Activated CD8-positive, alpha-beta memory T cell treated with anti-CD3 and anti-CD28 coated beads for 4 hours (primary cell): ENCODE data around the gene PDE1A.

Source experiments
- DNase-seq, 2 donors: peaks; one replicate each; pipeline ENCODE4 v3.0.0-alpha.2; 2020; ENCODE audit warnings: low read depth in 2 of 2

Gene PDE1A

GRCh38 chr2:182267971-182268370 lies 158.9 kb downstream of the PDE1A start:
- no peak for DNase-seq

GRCh38 chr2:182266909-182267308 lies 159.9 kb downstream of the PDE1A start:
- DNase-seq, result no peak

GRCh38 chr2:182265718-182266117 lies 161.1 kb downstream of the PDE1A start:
- DNase-seq, result no peak

GRCh38 chr2:182261860-182262387 lies 164.9 kb downstream of the PDE1A start:
- DNase-seq, result no peak

- DNase-seq, result no peak
These were observed 167.1 kb downstream of the PDE1A start for GRCh38 chr2:182259629-182260150.

- DNase-seq, result no peak
These were observed 174.3 kb downstream of the PDE1A start for GRCh38 chr2:182252534-182252933.

- DNase-seq, result no peak
These were observed 177.9 kb downstream of the PDE1A start for GRCh38 chr2:182248898-182249297.

- DNase-seq, result no peak
These were observed 178.5 kb downstream of the PDE1A start for GRCh38 chr2:182248362-182248761.

- DNase-seq, result no peak
These were observed 179.0 kb downstream of the PDE1A start for GRCh38 chr2:182247831-182248230.

GRCh38 chr2:182245963-182246362 lies 180.9 kb downstream of the PDE1A start:
- DNase-seq, result no peak

- no peak for DNase-seq
These were observed 184.2 kb downstream of the PDE1A start for GRCh38 chr2:182242609-182243008.

GRCh38 chr2:182241936-182242335 lies 184.9 kb downstream of the PDE1A start:
- no peak for DNase-seq

GRCh38 chr2:182240862-182241371 lies 185.9 kb downstream of the PDE1A start:
- DNase-seq, result no peak

GRCh38 chr2:182230561-182230960 lies 196.3 kb downstream of the PDE1A start:
- no peak for DNase-seq

GRCh38 chr2:182229297-182229696 lies 197.5 kb downstream of the PDE1A start:
- DNase-seq, result no peak

- no peak for DNase-seq
These were observed 198.1 kb downstream of the PDE1A start for GRCh38 chr2:182228741-182229140.

- no peak for DNase-seq
These were observed 198.8 kb downstream of the PDE1A start for GRCh38 chr2:182228073-182228473.

GRCh38 chr2:182226807-182227206 lies 200.0 kb downstream of the PDE1A start:
- DNase-seq, result no peak

- DNase-seq, result no peak
These were observed 202.2 kb downstream of the PDE1A start for GRCh38 chr2:182224669-182225068.

- no peak for DNase-seq
These were observed 205.8 kb downstream of the PDE1A start for GRCh38 chr2:182220998-182221397.

- DNase-seq, result no peak
These were observed 206.5 kb downstream of the PDE1A start for GRCh38 chr2:182220335-182220734.

GRCh38 chr2:182210669-182211068 lies 216.2 kb downstream of the PDE1A start:
- DNase-seq, result no peak

- DNase-seq, result no peak
These were observed 218.4 kb downstream of the PDE1A start for GRCh38 chr2:182208421-182208820.
